ENCODE results near the gene AADACL3.
A peak's percentile ranks its signal among the peaks of the same experiment; 100 is the strongest.

Gene AADACL3

GRCh38 chr1:12756768-12757413, 41.0 kb downstream of the AADACL3 start:
- no peak for DNase-seq (ENCODE audit: extremely low spot score)
- no peak for TF ChIP-seq L3MBTL2 (conservative IDR thresholded peaks at IDR 0.05)
- TF ChIP-seq CTBP1 (IDR thresholded peaks at IDR 0.05; ENCODE audit: borderline replicate concordance): no peak
- no peak for TF ChIP-seq PKNOX1 (IDR thresholded peaks at IDR 0.05)
- no peak for TF ChIP-seq FOXA1 (IDR thresholded peaks at IDR 0.05)
- TF ChIP-seq ZNF384 (IDR thresholded peaks at IDR 0.05): no peak
- TF ChIP-seq ELF4 (IDR thresholded peaks at IDR 0.05): no peak
- no peak for TF ChIP-seq SP1 (IDR thresholded peaks at IDR 0.05)
- no peak for TF ChIP-seq ARNT (IDR thresholded peaks at IDR 0.05)
- no peak for TF ChIP-seq FOXM1 (IDR thresholded peaks at IDR 0.05; ENCODE audit: borderline replicate concordance)
- POLR2A ChIA-PET: no interaction called here
- CTCF ChIA-PET: no interaction called here

GRCh38 chr1:12757836-12758235, 41.9 kb downstream of the AADACL3 start:
- no peak for DNase-seq (ENCODE audit: extremely low spot score)
- ChIA-PET CTCF (no interaction called here), POLR2A (no interaction called here)
- TF ChIP-seq ZNF384 (IDR thresholded peaks at IDR 0.05): no peak
- no peak for TF ChIP-seq SP1 (IDR thresholded peaks at IDR 0.05)
- no peak for TF ChIP-seq TARDBP (IDR thresholded peaks at IDR 0.05)
- TF ChIP-seq HDGF (IDR thresholded peaks at IDR 0.05; ENCODE audit: borderline replicate concordance): no peak
- no peak for TF ChIP-seq BHLHE40 (IDR thresholded peaks at IDR 0.05; ENCODE audit: borderline replicate concordance)
- TF ChIP-seq FOXM1 (IDR thresholded peaks at IDR 0.05; ENCODE audit: borderline replicate concordance): no peak
- TF ChIP-seq CTBP1 (IDR thresholded peaks at IDR 0.05; ENCODE audit: borderline replicate concordance): no peak
- TF ChIP-seq ARNT (IDR thresholded peaks at IDR 0.05): no peak
- TF ChIP-seq SUZ12 (IDR thresholded peaks at IDR 0.05): no peak

- ChIA-PET CTCF (interaction anchor here (0.7 to 1.0 kb wide), 2 partner anchors 20 to 895 kb away, joined by 3 read pairs; no protein-coding TSS in a partner anchor), POLR2A (no interaction called here)
- peak; percentile 52 for DNase-seq (ENCODE audit: extremely low spot score)
- no peak for TF ChIP-seq SP1 (IDR thresholded peaks at IDR 0.05)
- TF ChIP-seq ELF4 (IDR thresholded peaks at IDR 0.05): no peak
- TF ChIP-seq SUZ12 (IDR thresholded peaks at IDR 0.05): no peak
- TF ChIP-seq FOXM1 (IDR thresholded peaks at IDR 0.05; ENCODE audit: borderline replicate concordance): no peak
- TF ChIP-seq ARNT (IDR thresholded peaks at IDR 0.05): no peak
Observed at GRCh38 chr1:12760256-12760795, 44.4 kb downstream of the AADACL3 start.

- CTCF ChIA-PET: interaction anchor here (0.6 to 0.7 kb wide), 2 partner anchors 13 to 913 kb away, joined by 3 to 5 read pairs; no protein-coding TSS in a partner anchor
- TF ChIP-seq BHLHE40 (IDR thresholded peaks at IDR 0.05; ENCODE audit: borderline replicate concordance): no peak
- TF ChIP-seq SP1 (IDR thresholded peaks at IDR 0.05): no peak
- TF ChIP-seq ZNF384 (IDR thresholded peaks at IDR 0.05): no peak
- TF ChIP-seq CTBP1 (IDR thresholded peaks at IDR 0.05; ENCODE audit: borderline replicate concordance): no peak
- TF ChIP-seq FOXA1 (IDR thresholded peaks at IDR 0.05): no peak
- TF ChIP-seq SUZ12 (IDR thresholded peaks at IDR 0.05): no peak
- no peak for TF ChIP-seq FOXK2 (IDR thresholded peaks at IDR 0.05)
- TF ChIP-seq L3MBTL2 (conservative IDR thresholded peaks at IDR 0.05): no peak
- no peak for TF ChIP-seq NFRKB (IDR thresholded peaks at IDR 0.05)
- no peak for TF ChIP-seq ELF4 (IDR thresholded peaks at IDR 0.05)
- no peak for TF ChIP-seq ARNT (IDR thresholded peaks at IDR 0.05)
- POLR2A ChIA-PET: no interaction called here
- DNase-seq (ENCODE audit: extremely low spot score): no peak
Observed at GRCh38 chr1:12761781-12762180, 45.9 kb downstream of the AADACL3 start.

- DNase-seq (ENCODE audit: extremely low spot score): no peak
- CTCF ChIA-PET: interaction anchor here (0.7 kb wide), 1 partner anchor 912 kb away, joined by 5 read pairs; no protein-coding TSS in a partner anchor
- TF ChIP-seq PKNOX1 (IDR thresholded peaks at IDR 0.05): no peak
- TF ChIP-seq LEF1 (IDR thresholded peaks at IDR 0.05; ENCODE audit: borderline replicate concordance): no peak
- TF ChIP-seq HDGF (IDR thresholded peaks at IDR 0.05; ENCODE audit: borderline replicate concordance): no peak
- no peak for TF ChIP-seq ELF4 (IDR thresholded peaks at IDR 0.05)
- no peak for TF ChIP-seq BHLHE40 (IDR thresholded peaks at IDR 0.05; ENCODE audit: borderline replicate concordance)
- POLR2A ChIA-PET: no interaction called here
Observed at GRCh38 chr1:12762766-12763165, 46.9 kb downstream of the AADACL3 start.

- POLR2A ChIA-PET: no interaction called here
- CTCF ChIA-PET: no interaction called here
- TF ChIP-seq SUZ12 (IDR thresholded peaks at IDR 0.05): no peak
- no peak for TF ChIP-seq HDGF (IDR thresholded peaks at IDR 0.05; ENCODE audit: borderline replicate concordance)
- TF ChIP-seq LEF1 (IDR thresholded peaks at IDR 0.05; ENCODE audit: borderline replicate concordance): no peak
- TF ChIP-seq FOXA1 (IDR thresholded peaks at IDR 0.05): no peak
- no peak for TF ChIP-seq ZNF384 (IDR thresholded peaks at IDR 0.05)
- TF ChIP-seq TARDBP (IDR thresholded peaks at IDR 0.05): no peak
- no peak for TF ChIP-seq SP1 (IDR thresholded peaks at IDR 0.05)
- TF ChIP-seq CTBP1 (IDR thresholded peaks at IDR 0.05; ENCODE audit: borderline replicate concordance): no peak
- TF ChIP-seq FOXM1 (IDR thresholded peaks at IDR 0.05; ENCODE audit: borderline replicate concordance): no peak
- TF ChIP-seq L3MBTL2 (conservative IDR thresholded peaks at IDR 0.05): no peak
- no peak for TF ChIP-seq ARNT (IDR thresholded peaks at IDR 0.05)
- TF ChIP-seq FOXK2 (IDR thresholded peaks at IDR 0.05): no peak
- DNase-seq (ENCODE audit: extremely low spot score): no peak
Observed at GRCh38 chr1:12763479-12763878, 47.6 kb downstream of the AADACL3 start.

GRCh38 chr1:12764016-12764415, 48.1 kb downstream of the AADACL3 start:
- POLR2A ChIA-PET: no interaction called here
- DNase-seq (ENCODE audit: extremely low spot score): no peak
- TF ChIP-seq BHLHE40 (IDR thresholded peaks at IDR 0.05; ENCODE audit: borderline replicate concordance) (no peak), FOXM1 (IDR thresholded peaks at IDR 0.05; ENCODE audit: borderline replicate concordance) (no peak), FOXA1 (IDR thresholded peaks at IDR 0.05) (no peak), TARDBP (IDR thresholded peaks at IDR 0.05) (no peak), SP1 (IDR thresholded peaks at IDR 0.05) (no peak), L3MBTL2 (conservative IDR thresholded peaks at IDR 0.05) (no peak), PKNOX1 (IDR thresholded peaks at IDR 0.05) (no peak), ELF4 (IDR thresholded peaks at IDR 0.05) (no peak), HDGF (IDR thresholded peaks at IDR 0.05; ENCODE audit: borderline replicate concordance) (no peak), ARNT (IDR thresholded peaks at IDR 0.05) (no peak), NFRKB (IDR thresholded peaks at IDR 0.05) (no peak), SUZ12 (IDR thresholded peaks at IDR 0.05) (no peak), ZNF384 (IDR thresholded peaks at IDR 0.05) (no peak), CTBP1 (IDR thresholded peaks at IDR 0.05; ENCODE audit: borderline replicate concordance) (no peak), FOXK2 (IDR thresholded peaks at IDR 0.05) (no peak), LEF1 (IDR thresholded peaks at IDR 0.05; ENCODE audit: borderline replicate concordance) (no peak)
- CTCF ChIA-PET: no interaction called here
